Activated CD4-positive, alpha-beta memory T cell treated with anti-CD3 and anti-CD28 coated beads for 36 hours (primary cell): ENCODE data around the gene ASF1A. TPM values are rescaled to one million over a fixed set of nuclear protein-coding genes. Genes with fewer than 3 reads are reported as not detected.
A peak's percentile ranks its signal among the peaks of the same experiment; 100 is the strongest.
"Not testable (repeated sequence)": the region's sequence is repeated elsewhere in the genome, so short reads cannot be mapped to it uniquely, and the experiment has no call there.

Experiments
- CTCF ChIA-PET: fragments of 350-600 bp; sonication (Branson Sonifier 250); formaldehyde crosslinking; loops from one replicate; lab custom pipeline; 2021; ENCODE audit warnings: antibody characterized with exemption, inconsistent platforms; lab: Charles Lee
- POLR2A ChIA-PET: fragments of 350-600 bp; sonication (Branson Sonifier 250); formaldehyde crosslinking; loops from one replicate; lab custom pipeline; 2021; ENCODE audit warnings: antibody characterized with exemption; lab: Charles Lee
- DNase-seq: peaks from one replicate; pipeline ENCODE4 v3.0.0-alpha.2; 2020
- H3K27ac Mint-ChIP-seq: one replicate; pipeline ENCODE4 v1.8.0; 2021; ENCODE audit warnings: mixed read lengths
- H3K27me3 Mint-ChIP-seq: one replicate; pipeline ENCODE4 v1.8.0; 2021; ENCODE audit warnings: mixed read lengths
- H3K36me3 Mint-ChIP-seq: one replicate; pipeline ENCODE4 v1.8.0; 2021; ENCODE audit warnings: mixed read lengths
- H3K4me1 Mint-ChIP-seq: one replicate; pipeline ENCODE4 v1.8.0; 2021; ENCODE audit warnings: low read depth, mixed read lengths
- H3K4me3 Mint-ChIP-seq: one replicate; pipeline ENCODE4 v1.8.0; 2021; ENCODE audit warnings: mild to moderate bottlenecking, mixed read lengths
- H3K9me3 Mint-ChIP-seq: one replicate; pipeline ENCODE4 v1.8.0; 2021; ENCODE audit warnings: mixed read lengths
- intact Hi-C: fragments of 100-400 bp; cut with micrococcal nuclease; formaldehyde crosslinking; loops from one replicate; pipeline ENCODE4 v1.15.1; 2023
- total RNA-seq, 2 experiments: library from RNA; stranded (reverse); gene quantifications; one replicate each; pipeline ENCODE4 v1.2.3, GENCODE V29; 2021

ASF1A gene
- 10 to 100 TPM; 32.5 to 32.7 TPM for total RNA-seq

- Mint-ChIP-seq H3K9me3 (no peaks in the 10 kb centered on the region), H3K4me1 (peaks cover 51% of the 10 kb centered on the region), H3K27ac (peak within 1 kb of the TSS; percentile 98), H3K27me3 (peaks cover 1% of the 10 kb centered on the region), H3K36me3 (peaks cover 9% of the 10 kb centered on the region), H3K4me3 (peak within 1 kb of the TSS; percentile 88)
- ChIA-PET POLR2A (interaction anchor here (0.6 to 2.1 kb wide), 5 partner anchors 41 to 243 kb away, joined by 3 to 10 read pairs (median 4); partner anchors contain the start of genes CEP85L and MCM9), CTCF (interaction anchor here (0.7 to 1.4 kb wide), 4 partner anchors 12 to 217 kb away, joined by 3 to 7 read pairs (median 5); no protein-coding TSS in a partner anchor)
- peak; percentile 98 for DNase-seq
- intact Hi-C loops, result loop anchor here (1.0 to 10.0 kb wide), 11 partner anchors 40 to 1409 kb away; partner anchors contain the start of genes CEP85L, DCBLD1 and MAN1A1
These were observed at the start of gene ASF1A for GRCh38 chr6:118893807-118894424. Gene ASF1A, plus strand, starts transcription at chr6:118894152. Its CDS starts 262 bp downstream, at chr6:118894414.

GRCh38 chr6:118844915-118845314 lies 49.0 kb upstream of the ASF1A start:
- POLR2A ChIA-PET, result interaction anchor here (1.5 to 1.6 kb wide), 2 partner anchors 51 to 135 kb away, joined by 6 to 8 read pairs; no protein-coding TSS in a partner anchor
- CTCF ChIA-PET, result interaction anchor here (0.7 to 1.8 kb wide), 6 partner anchors 31 to 279 kb away, joined by 3 to 10 read pairs (median 4); no protein-coding TSS in a partner anchor
- Mint-ChIP-seq H3K27me3 (no peaks in the 10 kb centered on the region), H3K9me3 (no peaks in the 10 kb centered on the region), H3K27ac (peak overlapping the region; percentile 19), H3K4me3 (peak overlapping the region; percentile 14), H3K4me1 (peaks cover 32% of the 10 kb centered on the region), H3K36me3 (peaks cover 3% of the 10 kb centered on the region)
- no peak for DNase-seq
- intact Hi-C loops, result loop anchor here (1.0 to 5.0 kb wide), 7 partner anchors 44 to 507 kb away; no protein-coding TSS in a partner anchor

GRCh38 chr6:118853408-118853807 lies 40.5 kb upstream of the ASF1A start:
- no peak overlapping the region for H3K27ac Mint-ChIP-seq
- no peaks in the 10 kb centered on the region for H3K9me3 Mint-ChIP-seq
- no peaks in the 10 kb centered on the region for H3K27me3 Mint-ChIP-seq
- ChIA-PET POLR2A (no interaction called here), CTCF (no interaction called here)
- intact Hi-C loops, result no loop called here
- no peak overlapping the region for H3K4me3 Mint-ChIP-seq
- DNase-seq, result no peak
- no peaks in the 10 kb centered on the region for H3K4me1 Mint-ChIP-seq
- peaks cover 5% of the 10 kb centered on the region for H3K36me3 Mint-ChIP-seq

GRCh38 chr6:118856301-118856700 lies 37.7 kb upstream of the ASF1A start:
- H3K9me3 Mint-ChIP-seq, result peaks cover 7% of the 10 kb centered on the region
- H3K27me3 Mint-ChIP-seq, result no peaks in the 10 kb centered on the region
- ChIA-PET CTCF (no interaction called here), POLR2A (no interaction called here)
- peaks cover 15% of the 10 kb centered on the region for H3K36me3 Mint-ChIP-seq
- no peak for DNase-seq
- no peak overlapping the region for H3K4me3 Mint-ChIP-seq
- H3K4me1 Mint-ChIP-seq, result peaks cover 8% of the 10 kb centered on the region
- no peak overlapping the region for H3K27ac Mint-ChIP-seq
- intact Hi-C loops, result no loop called here

GRCh38 chr6:118859517-118860064 lies 34.4 kb upstream of the ASF1A start:
- Mint-ChIP-seq H3K4me3 (no peak overlapping the region), H3K4me1 (peaks cover 22% of the 10 kb centered on the region), H3K27ac (no peak overlapping the region), H3K27me3 (no peaks in the 10 kb centered on the region), H3K9me3 (peaks cover 7% of the 10 kb centered on the region), H3K36me3 (peaks cover 15% of the 10 kb centered on the region)
- ChIA-PET CTCF (interaction anchor here (0.6 kb wide), 1 partner anchor 12 kb away, joined by 4 read pairs; no protein-coding TSS in a partner anchor), POLR2A (no interaction called here)
- intact Hi-C loops, result no loop called here
- DNase-seq, result no peak

- no peak overlapping the region for H3K27ac Mint-ChIP-seq
- no peak for DNase-seq
- peaks cover 27% of the 10 kb centered on the region for H3K4me1 Mint-ChIP-seq
- ChIA-PET CTCF (no interaction called here), POLR2A (no interaction called here)
- H3K36me3 Mint-ChIP-seq, result peaks cover 15% of the 10 kb centered on the region
- intact Hi-C loops, result no loop called here
- no peak overlapping the region for H3K4me3 Mint-ChIP-seq
- no peaks in the 10 kb centered on the region for H3K27me3 Mint-ChIP-seq
- peaks cover 7% of the 10 kb centered on the region for H3K9me3 Mint-ChIP-seq
These were observed 33.6 kb upstream of the ASF1A start for GRCh38 chr6:118860363-118860762.

GRCh38 chr6:118860880-118861279 lies 33.1 kb upstream of the ASF1A start:
- H3K27me3 Mint-ChIP-seq, result no peaks in the 10 kb centered on the region
- no peak overlapping the region for H3K4me3 Mint-ChIP-seq
- POLR2A ChIA-PET, result no interaction called here
- intact Hi-C loops, result no loop called here
- no peak overlapping the region for H3K27ac Mint-ChIP-seq
- peaks cover 7% of the 10 kb centered on the region for H3K9me3 Mint-ChIP-seq
- peaks cover 15% of the 10 kb centered on the region for H3K36me3 Mint-ChIP-seq
- H3K4me1 Mint-ChIP-seq, result peaks cover 27% of the 10 kb centered on the region
- DNase-seq, result no peak
- CTCF ChIA-PET, result no interaction called here

- ChIA-PET POLR2A (no interaction called here), CTCF (interaction anchor here (0.8 kb wide), 1 partner anchor 100 kb away, joined by 3 read pairs; no protein-coding TSS in a partner anchor)
- Mint-ChIP-seq H3K27me3 (no peaks in the 10 kb centered on the region), H3K9me3 (peaks cover 15% of the 10 kb centered on the region), H3K27ac (no peak overlapping the region), H3K36me3 (peaks cover 17% of the 10 kb centered on the region), H3K4me3 (no peak overlapping the region), H3K4me1 (peaks cover 31% of the 10 kb centered on the region)
- no peak for DNase-seq
- intact Hi-C loops, result no loop called here
These were observed 31.5 kb upstream of the ASF1A start for GRCh38 chr6:118862443-118862842.

- intact Hi-C loops, result no loop called here
- ChIA-PET POLR2A (no interaction called here), CTCF (interaction anchor here (1.7 kb wide), 1 partner anchor 38 kb away, joined by 3 read pairs; no protein-coding TSS in a partner anchor)
- Mint-ChIP-seq H3K36me3 (peaks cover 23% of the 10 kb centered on the region), H3K27ac (no peak overlapping the region), H3K4me3 (peak overlapping the region; percentile 2), H3K9me3 (peaks cover 19% of the 10 kb centered on the region), H3K27me3 (no peaks in the 10 kb centered on the region), H3K4me1 (peaks cover 31% of the 10 kb centered on the region)
- DNase-seq, result no peak
These were observed 29.4 kb upstream of the ASF1A start for GRCh38 chr6:118864341-118865099.

- Mint-ChIP-seq H3K27me3 (no peaks in the 10 kb centered on the region), H3K4me3 (no peak overlapping the region), H3K9me3 (peaks cover 21% of the 10 kb centered on the region), H3K27ac (no peak overlapping the region), H3K4me1 (peaks cover 32% of the 10 kb centered on the region), H3K36me3 (peaks cover 24% of the 10 kb centered on the region)
- intact Hi-C loops, result no loop called here
- no peak for DNase-seq
- CTCF ChIA-PET, result interaction anchor here (1.7 kb wide), 1 partner anchor 38 kb away, joined by 3 read pairs; no protein-coding TSS in a partner anchor
- POLR2A ChIA-PET, result no interaction called here
These were observed 28.9 kb upstream of the ASF1A start for GRCh38 chr6:118865100-118865391.

GRCh38 chr6:118867181-118867580 lies 26.8 kb upstream of the ASF1A start:
- Mint-ChIP-seq H3K9me3 (peaks cover 20% of the 10 kb centered on the region), H3K27me3 (no peaks in the 10 kb centered on the region), H3K27ac (no peak overlapping the region), H3K4me1 (peaks cover 45% of the 10 kb centered on the region), H3K4me3 (no peak overlapping the region), H3K36me3 (peaks cover 26% of the 10 kb centered on the region)
- POLR2A ChIA-PET, result no interaction called here
- no peak for DNase-seq
- intact Hi-C loops, result no loop called here
- CTCF ChIA-PET, result no interaction called here

- H3K9me3 Mint-ChIP-seq, result peaks cover 20% of the 10 kb centered on the region
- CTCF ChIA-PET, intact Hi-C loops, H3K27me3 Mint-ChIP-seq, DNase-seq, POLR2A ChIA-PET, H3K4me3 Mint-ChIP-seq, H3K27ac Mint-ChIP-seq: not testable (repeated sequence)
- peaks cover 47% of the 10 kb centered on the region for H3K4me1 Mint-ChIP-seq
- peaks cover 28% of the 10 kb centered on the region for H3K36me3 Mint-ChIP-seq
These were observed 25.1 kb upstream of the ASF1A start for GRCh38 chr6:118868901-118869300.
